GM19372 (cell line): ENCODE results near the gene ARHGAP23.

Source experiments
- ATAC-seq: cut with Tn5 transposase; IDR thresholded peaks from one replicate; pipeline ENCODE4 v1.9.1; 2021; ENCODE audit warnings: mild to moderate bottlenecking, low read depth, moderate library complexity; ENCODE audit not compliant: unreplicated experiment

ARHGAP23 gene

GRCh38 chr17:38428112-38428642 is at the start of gene ARHGAP23:
Gene ARHGAP23, plus strand, starts transcription at chr17:38428464. Its CDS starts 22 bp downstream, at chr17:38428486.
- no peak for ATAC-seq

GRCh38 chr17:38379448-38379847 is 48.8 kb upstream of the ARHGAP23 start:
- ATAC-seq, result no peak

- no peak for ATAC-seq
Observed at GRCh38 chr17:38395090-38395489, 33.2 kb upstream of the ARHGAP23 start.

GRCh38 chr17:38397227-38397626 is 31.0 kb upstream of the ARHGAP23 start:
- no peak for ATAC-seq

GRCh38 chr17:38400286-38400685 is 28.0 kb upstream of the ARHGAP23 start:
- ATAC-seq, result no peak

GRCh38 chr17:38401459-38401858 is 26.8 kb upstream of the ARHGAP23 start:
- ATAC-seq, result no peak

GRCh38 chr17:38402897-38403296 is 25.4 kb upstream of the ARHGAP23 start:
- no peak for ATAC-seq

GRCh38 chr17:38403491-38403890 is 24.8 kb upstream of the ARHGAP23 start:
- ATAC-seq, result no peak

- ATAC-seq, result no peak
Observed at GRCh38 chr17:38404174-38404943, 23.9 kb upstream of the ARHGAP23 start.

GRCh38 chr17:38405654-38406053 is 22.6 kb upstream of the ARHGAP23 start:
- ATAC-seq, result no peak

GRCh38 chr17:38410201-38410600 is 18.1 kb upstream of the ARHGAP23 start:
- ATAC-seq, result no peak

- ATAC-seq, result no peak
Observed at GRCh38 chr17:38415250-38416194, 12.7 kb upstream of the ARHGAP23 start.

- no peak for ATAC-seq
Observed at GRCh38 chr17:38416840-38417209, 11.4 kb upstream of the ARHGAP23 start.

GRCh38 chr17:38417210-38417951 is 10.9 kb upstream of the ARHGAP23 start:
- no peak for ATAC-seq

GRCh38 chr17:38418062-38418692 is 10.1 kb upstream of the ARHGAP23 start:
- no peak for ATAC-seq

GRCh38 chr17:38418693-38419507 is 9.4 kb upstream of the ARHGAP23 start:
- ATAC-seq, result no peak

- no peak for ATAC-seq
Observed at GRCh38 chr17:38419508-38419981, 8.7 kb upstream of the ARHGAP23 start.

GRCh38 chr17:38420518-38420917 is 7.7 kb upstream of the ARHGAP23 start:
- no peak for ATAC-seq

GRCh38 chr17:38421171-38421841 is 7.0 kb upstream of the ARHGAP23 start:
- ATAC-seq, result no peak
